OCI-M2 (cell line): ENCODE measurements around the gene GPN2.

Experiments used
- DNase-seq: peaks from one replicate; lab custom pipeline; 2025; ENCODE audit not compliant: unreplicated experiment; lab: John Stamatoyannopoulos, UW

GPN2 gene

DNA sequence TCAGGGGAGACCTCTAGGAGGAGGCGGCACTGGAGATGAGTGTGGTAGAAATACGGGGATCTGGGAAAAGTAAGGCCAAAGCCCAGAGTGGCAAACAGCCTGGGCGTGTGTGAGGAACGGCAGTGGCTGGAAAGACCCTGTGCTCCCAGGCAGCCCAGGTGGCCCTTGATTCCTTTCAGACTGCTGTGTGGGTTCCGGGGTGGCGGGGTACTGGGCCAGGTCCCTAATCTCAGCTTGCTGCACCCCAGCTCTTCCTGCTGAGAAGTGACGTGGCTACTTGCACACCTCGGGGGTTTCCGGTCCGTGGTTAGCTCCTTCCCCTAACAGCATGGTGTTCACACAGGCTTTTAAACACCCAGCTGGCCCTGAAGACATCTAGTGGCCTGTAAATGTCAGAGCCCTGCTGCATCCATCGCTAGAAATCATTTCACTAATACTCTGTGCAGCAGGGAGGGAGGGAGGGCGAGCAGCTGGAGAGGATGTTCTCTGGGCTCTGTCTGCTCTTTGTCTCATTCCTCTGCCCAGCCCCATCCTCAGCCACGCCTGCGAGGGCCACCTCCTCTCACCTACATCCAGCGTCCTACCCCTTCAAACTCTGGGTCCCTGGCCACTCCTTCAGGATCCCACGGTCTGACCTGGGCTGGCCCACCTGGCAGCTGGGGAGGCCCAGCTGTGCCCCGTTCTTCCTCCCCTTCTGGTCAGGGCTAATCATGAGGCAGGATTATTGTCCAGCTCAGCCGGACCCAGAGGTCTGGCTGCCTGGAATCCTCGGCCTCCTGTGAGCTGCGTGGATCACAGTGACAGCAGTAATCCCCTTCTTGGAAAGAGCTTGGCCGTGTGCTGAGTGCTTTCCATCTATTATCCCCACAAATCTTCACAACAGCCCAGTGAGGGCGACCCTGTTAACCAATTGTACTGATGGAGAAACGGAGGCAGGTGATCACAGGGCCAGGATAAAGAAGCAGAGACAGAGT is 56.4 kb downstream of the GPN2 start:
- DNase-seq, result no peak

DNA sequence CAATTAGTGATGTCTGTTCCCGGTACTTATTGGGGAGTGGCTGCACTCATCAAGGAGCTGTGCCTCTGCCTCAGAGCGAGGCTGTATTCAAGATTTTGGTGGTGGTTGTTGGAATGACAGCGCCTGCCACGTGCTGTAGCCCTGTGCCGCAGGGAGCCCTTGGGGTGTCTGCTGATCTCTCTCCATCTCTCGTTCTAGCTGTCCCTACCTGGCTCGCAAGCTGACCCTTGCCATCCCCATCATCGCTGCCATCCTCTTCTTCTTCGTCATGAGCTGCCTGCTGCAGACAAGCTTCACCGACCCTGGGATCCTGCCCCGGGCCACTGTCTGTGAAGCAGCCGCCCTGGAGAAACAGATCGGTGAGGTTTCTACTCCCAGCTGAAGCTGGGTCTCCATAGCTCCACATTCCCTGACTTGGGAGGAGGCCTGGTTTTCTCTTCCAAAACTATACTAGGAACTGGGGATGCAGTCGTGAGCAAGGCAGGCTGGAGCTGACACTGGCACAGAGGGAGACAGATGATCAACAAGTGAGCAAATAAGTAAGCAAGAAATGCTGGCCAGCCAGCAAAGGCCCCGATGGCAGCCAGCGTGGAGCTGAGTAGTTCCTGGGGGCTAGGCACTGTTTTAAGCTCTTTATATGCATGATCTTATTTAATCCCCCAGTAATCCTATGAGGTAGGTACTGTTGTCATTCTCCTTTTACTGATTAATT is 57.7 kb downstream of the GPN2 start:
- DNase-seq, result no peak

DNA sequence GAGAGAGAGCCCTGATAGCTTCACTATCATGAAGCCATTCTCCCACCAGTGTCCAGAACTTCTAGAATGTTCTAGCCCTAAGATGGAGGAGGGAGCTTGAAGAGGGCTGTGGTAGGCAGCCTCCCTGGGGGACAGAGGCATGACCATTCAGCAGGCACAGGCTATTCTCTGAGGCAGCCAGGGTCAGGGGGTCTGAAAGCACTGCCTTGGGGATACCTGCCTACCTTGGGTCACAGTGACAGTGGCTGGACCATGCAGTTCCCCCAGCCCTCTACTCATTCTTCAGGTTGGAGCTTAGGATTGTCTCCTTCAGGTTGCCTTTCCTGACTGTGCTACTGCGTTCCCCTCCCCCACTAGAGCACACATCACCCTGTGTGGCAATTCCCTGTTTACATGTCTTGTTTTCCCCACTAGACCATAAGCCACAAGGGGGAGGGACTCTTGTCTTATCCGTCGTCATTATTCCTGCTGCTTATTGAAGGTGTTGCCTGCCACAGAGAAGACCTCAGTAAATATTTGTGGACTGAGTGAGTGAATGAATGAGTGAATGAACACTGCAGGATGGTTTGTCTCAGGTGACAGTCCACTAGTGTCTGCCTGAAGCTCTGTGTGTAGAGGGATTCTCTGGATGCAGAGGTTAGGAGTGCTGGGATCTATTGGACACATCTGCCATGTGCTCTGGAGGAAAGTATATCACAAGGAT is 58.4 kb downstream of the GPN2 start:
- DNase-seq, result no peak

DNA sequence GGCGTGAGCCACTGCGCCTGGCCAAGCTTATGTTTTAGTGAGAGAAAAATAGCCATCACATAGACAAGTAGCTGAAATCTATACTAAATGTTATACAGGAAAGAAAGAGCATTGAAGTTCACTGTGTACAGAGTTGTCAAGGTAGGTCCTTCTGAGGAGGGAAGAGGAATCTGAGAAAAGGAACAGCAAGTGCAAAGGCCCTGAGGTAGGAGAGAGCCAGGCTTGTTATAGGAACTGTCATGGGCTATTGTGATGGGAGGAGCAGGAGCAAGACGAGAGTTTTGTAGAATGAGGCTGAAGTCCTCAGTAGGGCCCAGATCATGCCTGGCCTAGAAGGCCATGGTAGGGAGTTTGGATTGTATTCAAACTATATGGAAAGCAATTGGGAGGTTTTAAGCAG is 59.0 kb downstream of the GPN2 start:
- DNase-seq, result no peak

GRCh38 chr1:26829184-26829911 is 60.7 kb downstream of the GPN2 start:
- DNase-seq, result no peak

- DNase-seq, result no peak
Measured at GRCh38 chr1:26828411-26828991, 61.6 kb downstream of the GPN2 start.

DNA sequence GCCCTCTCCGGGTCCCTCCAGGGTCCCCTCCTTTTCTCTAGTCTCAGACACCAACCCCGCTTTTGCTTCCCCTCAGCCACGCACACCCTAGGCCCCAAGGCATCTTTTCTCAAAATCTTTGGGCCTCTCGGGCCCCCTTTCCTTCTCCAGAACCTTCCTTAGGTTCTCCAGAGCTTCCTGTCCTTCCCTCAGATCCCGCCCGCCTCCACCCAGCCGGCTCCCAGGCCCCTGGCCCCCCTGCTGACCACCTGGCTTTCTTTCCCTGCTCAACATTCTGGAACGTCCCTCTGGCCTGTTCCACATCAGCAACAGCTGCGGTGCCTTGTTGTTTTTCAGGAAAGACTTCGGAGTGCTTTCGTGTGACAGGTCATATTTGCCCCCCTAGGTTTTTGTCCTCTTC is 62.4 kb downstream of the GPN2 start:
- DNase-seq, result no peak

- DNase-seq, result no peak
Measured at GRCh38 chr1:26827106-26827604, 62.9 kb downstream of the GPN2 start.

- DNase-seq, result no peak
Measured at GRCh38 chr1:26826261-26827105, 63.6 kb downstream of the GPN2 start, which contains the start of gene ZDHHC18. ZDHHC18 (plus strand) TSS chr1:26826688; CDS start chr1:26826805, 117 bp downstream.
